ENCODE data around the gene PRF1. TPM values are rescaled to one million over a fixed set of nuclear protein-coding genes. Genes with fewer than 3 reads are reported as not detected.

PRF1 gene
- polyA plus RNA-seq, 1 donor (not counting 4 experiments of a cell fraction or from before 2014, with no cell fraction given): not detected

- Histone ChIP-seq H2AFZ (ENCODE audit: control insufficient read depth, low read length) (no peak overlapping the region), H3K27me3 (ENCODE audit: control insufficient read depth, extremely low read depth, insufficient read depth, low read length) (no peaks in the 10 kb centered on the region), H4K20me1 (ENCODE audit: control insufficient read depth, extremely low read depth, insufficient read depth, low read length) (no peaks in the 10 kb centered on the region), H3K9me3 (ENCODE audit: control insufficient read depth, low read depth, low read length) (no peaks in the 10 kb centered on the region), H3K36me3 (ENCODE audit: control insufficient read depth in 2 of 2, extremely low read depth in 1 of 2, insufficient read depth in 2 of 2, low read length in 2 of 2) (no peaks in the 10 kb centered on the region), H3K9ac (ENCODE audit: control insufficient read depth, extremely low read depth, insufficient read depth, low read length) (no peak overlapping the region), H3K4me2 (ENCODE audit: control insufficient read depth, extremely low read depth, insufficient read depth, low read depth, low read length) (no peak overlapping the region), H3K4me1 (ENCODE audit: control insufficient read depth, extremely low read depth, insufficient read depth, low read length) (peaks cover 2% of the 10 kb centered on the region), H3K9me1 (ENCODE audit: control insufficient read depth, extremely low read depth, insufficient read depth, low read length) (no peaks in the 10 kb centered on the region), H3K4me3 (ENCODE audit: control insufficient read depth in 2 of 3, extremely low read depth in 1 of 3, insufficient read depth in 2 of 3, low read depth in 1 of 3, low read length in 3 of 3) (no peak overlapping the region), H3K27ac (ENCODE audit: control insufficient read depth, insufficient read depth, low read length) (no peak overlapping the region), H3K79me2 (ENCODE audit: control insufficient read depth, insufficient read depth, low read length) (no peaks in the 10 kb centered on the region)
- FAIRE-seq (no peak), DNase-seq (ENCODE audit: low read depth, low spot score) (no peak)
- TF ChIP-seq EZH2 (IDR thresholded peaks at IDR 0.05; ENCODE audit: low read length) (no peak), CTCF (optimal IDR thresholded peaks at IDR 0.05 in 1 of 3, IDR thresholded peaks at IDR 0.05 in 1 of 3, conservative IDR thresholded peaks at IDR 0.05 in 1 of 3; ENCODE audit: extremely low read depth in 1 of 3, insufficient read depth in 2 of 3, low read length in 3 of 3) (no peak)
- dilution Hi-C loops (cut with MboI; ENCODE audit: extremely low pct_ligation_motif_present, low sequenced_read_pairs): no loop called here
These were observed 2.6 kb upstream of the PRF1 start for GRCh38 chr10:70605161-70605560.

- no peak overlapping the region for H3K4me2 ChIP-seq (ENCODE audit: control insufficient read depth, extremely low read depth, insufficient read depth, low read depth, low read length)
- H3K4me3 ChIP-seq (ENCODE audit: control insufficient read depth in 2 of 3, extremely low read depth in 1 of 3, insufficient read depth in 2 of 3, low read depth in 1 of 3, low read length in 3 of 3): no peak overlapping the region
- FAIRE-seq (no peak), DNase-seq (ENCODE audit: low read depth, low spot score) (no peak)
- no peaks in the 10 kb centered on the region for H3K9me3 ChIP-seq (ENCODE audit: control insufficient read depth, low read depth, low read length)
- TF ChIP-seq CTCF (optimal IDR thresholded peaks at IDR 0.05 in 1 of 3, IDR thresholded peaks at IDR 0.05 in 1 of 3, conservative IDR thresholded peaks at IDR 0.05 in 1 of 3; ENCODE audit: extremely low read depth in 1 of 3, insufficient read depth in 2 of 3, low read length in 3 of 3) (no peak), EZH2 (IDR thresholded peaks at IDR 0.05; ENCODE audit: low read length) (no peak)
- dilution Hi-C loops (cut with MboI; ENCODE audit: extremely low pct_ligation_motif_present, low sequenced_read_pairs): no loop called here
- no peak overlapping the region for H2AFZ ChIP-seq (ENCODE audit: control insufficient read depth, low read length)
- no peak overlapping the region for H3K9ac ChIP-seq (ENCODE audit: control insufficient read depth, extremely low read depth, insufficient read depth, low read length)
- no peaks in the 10 kb centered on the region for H3K27me3 ChIP-seq (ENCODE audit: control insufficient read depth, extremely low read depth, insufficient read depth, low read length)
- no peaks in the 10 kb centered on the region for H4K20me1 ChIP-seq (ENCODE audit: control insufficient read depth, extremely low read depth, insufficient read depth, low read length)
- H3K27ac ChIP-seq (ENCODE audit: control insufficient read depth, insufficient read depth, low read length): no peak overlapping the region
- no peaks in the 10 kb centered on the region for H3K79me2 ChIP-seq (ENCODE audit: control insufficient read depth, insufficient read depth, low read length)
- peaks cover 2% of the 10 kb centered on the region for H3K4me1 ChIP-seq (ENCODE audit: control insufficient read depth, extremely low read depth, insufficient read depth, low read length)
- H3K36me3 ChIP-seq (ENCODE audit: control insufficient read depth in 2 of 2, extremely low read depth in 1 of 2, insufficient read depth in 2 of 2, low read length in 2 of 2): no peaks in the 10 kb centered on the region
- no peaks in the 10 kb centered on the region for H3K9me1 ChIP-seq (ENCODE audit: control insufficient read depth, extremely low read depth, insufficient read depth, low read length)
These were observed 1.6 kb upstream of the PRF1 start for GRCh38 chr10:70604106-70604505.

All from keratinocyte (primary cell).